CD8-positive, alpha-beta memory T cell (primary cell): ENCODE measurements around the gene DCBLD1. TPM values are rescaled to one million over a fixed set of nuclear protein-coding genes. Genes with fewer than 3 reads are reported as not detected.

Experiments used
- CTCF ChIA-PET: fragments of 350-600 bp; sonication (Branson Sonifier 250); formaldehyde crosslinking; loops from one replicate; lab custom pipeline; 2021; ENCODE audit warnings: antibody characterized with exemption; lab: Charles Lee
- POLR2A ChIA-PET: fragments of 350-600 bp; sonication (Branson Sonifier 250); formaldehyde crosslinking; loops from one replicate; lab custom pipeline; 2021; ENCODE audit warnings: antibody characterized with exemption; lab: Charles Lee
- DNase-seq, 5 donors: peaks; one replicate each; pipeline versions ENCODE4 v3.0.0 to v3.0.0-alpha.2; 2020 to 2022; ENCODE audit warnings: mixed read lengths in 1 of 5
- H3K27ac ChIP-seq: one replicate; pipeline ENCODE4 v1.7.0; 2013; ENCODE audit warnings: low read depth, mild to moderate bottlenecking, low read length, moderate library complexity
- H3K27me3 ChIP-seq: 2 replicates; pipeline ENCODE4 v1.7.0; 2013; ENCODE audit warnings: low read length, mild to moderate bottlenecking; ENCODE audit not compliant: insufficient read depth, poor library complexity, severe bottlenecking
- H3K36me3 ChIP-seq: 2 replicates; pipeline ENCODE4 v1.7.0; 2013; ENCODE audit warnings: mild to moderate bottlenecking, low read length, moderate library complexity; ENCODE audit not compliant: insufficient read depth
- H3K4me1 ChIP-seq: 2 replicates; pipeline ENCODE4 v1.7.0; 2013; ENCODE audit warnings: mild to moderate bottlenecking, low read length, moderate library complexity; ENCODE audit not compliant: insufficient read depth
- H3K4me3 ChIP-seq: 2 replicates; pipeline ENCODE4 v1.7.0; 2013; ENCODE audit warnings: mild to moderate bottlenecking, low read length
- H3K9me3 ChIP-seq: 2 replicates; pipeline ENCODE4 v1.7.0; 2013; ENCODE audit warnings: mild to moderate bottlenecking, low read length
- H3K27ac Mint-ChIP-seq, 8 donors: one replicate each; pipeline ENCODE4 v1.8.0; 2020 to 2021; ENCODE audit warnings: mixed read lengths in 8 of 8, mild to moderate bottlenecking in 6 of 8, inconsistent platforms in 3 of 8, moderate library complexity in 3 of 8
- H3K27me3 Mint-ChIP-seq, 2 donors: one replicate each; pipeline ENCODE4 v1.8.0; 2020 to 2021; ENCODE audit warnings: mixed read lengths in 2 of 2, mild to moderate bottlenecking in 1 of 2, moderate library complexity in 1 of 2
- H3K36me3 Mint-ChIP-seq, 3 donors: one replicate each; pipeline ENCODE4 v1.8.0; 2020 to 2021; ENCODE audit warnings: mixed read lengths in 3 of 3, inconsistent platforms in 1 of 3, mild to moderate bottlenecking in 1 of 3
- H3K4me1 Mint-ChIP-seq, 3 donors: one replicate each; pipeline ENCODE4 v1.8.0; 2020 to 2021; ENCODE audit warnings: mixed read lengths in 3 of 3, inconsistent platforms in 1 of 3, mild to moderate bottlenecking in 1 of 3
- H3K4me3 Mint-ChIP-seq, 7 donors: one replicate each; pipeline ENCODE4 v1.8.0; 2020 to 2021; ENCODE audit warnings: mixed read lengths in 7 of 7, mild to moderate bottlenecking in 6 of 7, moderate library complexity in 4 of 7, inconsistent platforms in 2 of 7
- H3K9me3 Mint-ChIP-seq, 5 donors: one replicate each; pipeline ENCODE4 v1.8.0; 2020 to 2022; ENCODE audit warnings: mixed read lengths in 5 of 5, mild to moderate bottlenecking in 3 of 5, moderate library complexity in 2 of 5, inconsistent platforms in 1 of 5
- polyA plus RNA-seq: library from polyadenylated mRNA; unstranded; fragments of 300-500 nt; fragmentation: Illumina TruSeq; gene quantifications from one replicate; pipeline ENCODE4 v1.2.3, GENCODE V29; 2021
- total RNA-seq, 2 experiments: library from RNA; stranded (reverse); gene quantifications; one replicate each; pipeline ENCODE4 v1.2.3, GENCODE V29; 2021

The DCBLD1 gene
- total and polyA plus RNA-seq, 3 experiments from 2014 or later = 3.3 to 4.8 (median 4.1) TPM

- no peak overlapping the region for H3K4me3 Mint-ChIP-seq
- Histone ChIP-seq H3K4me1 (no peaks in the 10 kb centered on the region), H3K9me3 (no peaks in the 10 kb centered on the region), H3K4me3 (no peak overlapping the region), H3K27ac (no peak overlapping the region), H3K36me3 (no peaks in the 10 kb centered on the region), H3K27me3 (no peaks in the 10 kb centered on the region)
- peaks cover 3 to 10% of the 10 kb centered on the region in 2 donors for H3K27me3 Mint-ChIP-seq
- no peaks in the 10 kb centered on the region for H3K9me3 Mint-ChIP-seq
- POLR2A ChIA-PET = no interaction called here
- no peak overlapping the region for H3K27ac Mint-ChIP-seq
- DNase-seq = no peak
- H3K36me3 Mint-ChIP-seq = no peaks in the 10 kb centered on the region
- CTCF ChIA-PET = no interaction called here
- no peaks in the 10 kb centered on the region for H3K4me1 Mint-ChIP-seq
Observed at GRCh38 chr6:117525607-117526006, 43.1 kb downstream of the DCBLD1 start.

DNA sequence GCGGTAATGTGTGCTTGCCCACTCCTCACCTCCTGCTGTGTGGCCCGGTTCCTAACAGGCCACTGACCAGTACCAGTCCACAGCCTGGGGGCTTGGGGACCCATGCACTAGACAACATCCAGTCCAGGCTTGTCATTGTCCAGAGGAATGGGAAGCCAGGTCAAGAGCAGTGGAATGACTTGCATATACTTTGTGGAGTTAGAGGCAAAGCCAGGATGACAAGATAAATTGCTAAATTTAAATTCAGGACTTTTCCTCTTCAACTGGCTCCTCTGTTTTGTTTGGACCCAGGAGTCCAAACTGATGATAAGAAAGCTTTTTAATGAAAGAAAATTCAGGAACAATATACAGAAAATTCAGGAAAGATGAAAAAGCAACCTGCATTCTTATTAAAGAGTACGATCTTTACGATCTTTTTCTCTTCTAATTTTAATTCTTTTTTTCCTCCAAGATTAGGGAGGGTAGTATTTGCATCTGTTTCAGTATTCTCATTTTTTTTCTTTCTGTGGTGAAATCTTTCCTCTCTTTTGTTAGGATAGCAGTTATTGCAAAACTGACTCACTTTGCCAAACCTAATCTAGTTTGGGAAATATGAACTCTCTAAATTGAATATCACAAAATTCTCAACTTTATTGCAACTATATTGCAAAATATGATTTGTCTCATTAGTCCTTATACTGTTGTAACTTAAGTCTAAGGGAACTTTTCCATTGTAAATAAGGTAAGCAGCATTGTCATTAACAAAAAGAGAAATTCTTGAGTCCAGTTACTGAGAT lies 48.2 kb downstream of the DCBLD1 start:
- Histone ChIP-seq H3K36me3 (no peaks in the 10 kb centered on the region), H3K4me3 (no peak overlapping the region), H3K9me3 (no peaks in the 10 kb centered on the region), H3K27ac (no peak overlapping the region), H3K4me1 (no peaks in the 10 kb centered on the region), H3K27me3 (no peaks in the 10 kb centered on the region)
- Mint-ChIP-seq H3K27ac (no peak overlapping the region), H3K27me3 (peaks cover 0 to 13% of the 10 kb centered on the region in 2 donors), H3K36me3 (peaks cover 0 to 2% (median 0%) of the 10 kb centered on the region in 3 donors), H3K4me3 (no peak overlapping the region), H3K4me1 (no peaks in the 10 kb centered on the region), H3K9me3 (no peaks in the 10 kb centered on the region)
- ChIA-PET CTCF (no interaction called here), POLR2A (no interaction called here)
- DNase-seq = no peak

DNA sequence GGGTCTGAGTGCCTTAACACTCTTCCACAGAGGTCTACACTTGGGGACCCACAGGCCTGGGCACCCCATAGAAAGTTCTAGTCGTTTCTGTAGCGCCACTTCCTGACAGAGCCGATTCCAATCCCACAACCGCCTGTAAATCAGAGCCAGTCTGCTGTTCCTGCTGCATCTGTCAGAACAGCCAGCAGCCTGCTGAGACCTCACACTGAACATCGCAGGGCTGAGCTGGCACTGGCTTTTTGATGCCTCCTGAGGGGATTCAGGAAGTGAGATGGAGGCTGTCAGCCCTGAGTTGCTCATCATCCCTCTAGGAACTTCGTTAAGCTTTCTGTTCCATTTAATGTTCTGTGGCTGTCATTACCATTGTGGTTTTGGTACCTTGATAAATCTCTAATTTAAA lies 48.9 kb downstream of the DCBLD1 start:
- Mint-ChIP-seq H3K36me3 (peaks cover 0 to 2% (median 0%) of the 10 kb centered on the region in 3 donors), H3K4me3 (no peak overlapping the region), H3K27ac (peak overlapping the region in 1 of 8 donors; percentile 25), H3K27me3 (peaks cover 0 to 13% of the 10 kb centered on the region in 2 donors), H3K9me3 (no peaks in the 10 kb centered on the region), H3K4me1 (no peaks in the 10 kb centered on the region)
- Histone ChIP-seq H3K9me3 (no peaks in the 10 kb centered on the region), H3K27me3 (no peaks in the 10 kb centered on the region), H3K27ac (no peak overlapping the region), H3K4me1 (no peaks in the 10 kb centered on the region), H3K36me3 (no peaks in the 10 kb centered on the region), H3K4me3 (no peak overlapping the region)
- ChIA-PET CTCF (interaction anchor here (1.6 kb wide), 1 partner anchor 15 kb away, joined by 3 read pairs; no protein-coding TSS in a partner anchor), POLR2A (no interaction called here)
- no peak for DNase-seq

- Histone ChIP-seq H3K4me3 (no peak overlapping the region), H3K4me1 (no peaks in the 10 kb centered on the region), H3K9me3 (no peaks in the 10 kb centered on the region), H3K36me3 (no peaks in the 10 kb centered on the region), H3K27me3 (no peaks in the 10 kb centered on the region), H3K27ac (no peak overlapping the region)
- CTCF ChIA-PET = interaction anchor here (1.0 to 1.6 kb wide), 2 partner anchors 14 to 82 kb away, joined by 3 read pairs; no protein-coding TSS in a partner anchor
- Mint-ChIP-seq H3K9me3 (no peaks in the 10 kb centered on the region), H3K27me3 (peaks cover 0 to 9% of the 10 kb centered on the region in 2 donors), H3K4me3 (no peak overlapping the region), H3K36me3 (peaks cover 0 to 2% (median 0%) of the 10 kb centered on the region in 3 donors), H3K4me1 (no peaks in the 10 kb centered on the region), H3K27ac (no peak overlapping the region)
- POLR2A ChIA-PET = no interaction called here
- no peak for DNase-seq
Observed at GRCh38 chr6:117531809-117532725, 49.6 kb downstream of the DCBLD1 start.

DNA sequence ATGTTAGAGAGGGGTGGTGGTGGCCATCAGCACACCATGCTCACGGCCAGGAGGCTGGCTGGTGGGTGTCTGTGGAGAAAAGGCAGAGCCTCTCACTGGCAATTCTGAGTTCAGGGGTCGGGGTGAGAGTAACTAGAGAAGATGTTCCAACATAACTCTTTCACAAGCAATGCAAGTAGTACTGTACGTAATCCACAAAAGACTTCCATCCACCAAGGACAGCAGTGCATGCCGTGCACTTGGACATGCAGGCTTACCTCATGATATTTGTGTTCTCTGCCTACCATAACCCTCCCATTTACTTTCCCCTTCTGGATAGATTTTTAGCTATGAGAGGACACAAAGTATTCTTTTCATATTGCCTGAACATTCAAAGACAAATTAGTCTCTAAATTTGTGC lies 51.3 kb downstream of the DCBLD1 start:
- no peaks in the 10 kb centered on the region for H3K9me3 Mint-ChIP-seq
- CTCF ChIA-PET = no interaction called here
- POLR2A ChIA-PET = no interaction called here

GRCh38 chr6:117534974-117535373 lies 52.5 kb downstream of the DCBLD1 start:
- POLR2A ChIA-PET = no interaction called here
- no peak for DNase-seq
- Histone ChIP-seq H3K4me3 (no peak overlapping the region), H3K4me1 (no peaks in the 10 kb centered on the region), H3K27ac (no peak overlapping the region), H3K27me3 (no peaks in the 10 kb centered on the region), H3K9me3 (no peaks in the 10 kb centered on the region), H3K36me3 (no peaks in the 10 kb centered on the region)
- no peak overlapping the region for H3K27ac Mint-ChIP-seq
- H3K4me1 Mint-ChIP-seq = no peaks in the 10 kb centered on the region
- no peaks in the 10 kb centered on the region for H3K9me3 Mint-ChIP-seq
- no peak overlapping the region for H3K4me3 Mint-ChIP-seq
- CTCF ChIA-PET = no interaction called here
- H3K27me3 Mint-ChIP-seq = peaks cover 1 to 16% of the 10 kb centered on the region in 2 donors
- peaks cover 0 to 4% (median 0%) of the 10 kb centered on the region in 3 donors for H3K36me3 Mint-ChIP-seq

More for the DNA sequence above, 51.3 kb downstream of the DCBLD1 start:
- H3K9me3 ChIP-seq = no peaks in the 10 kb centered on the region
- no peaks in the 10 kb centered on the region for H3K27me3 ChIP-seq
- H3K27ac ChIP-seq = no peak overlapping the region
- H3K4me3 Mint-ChIP-seq = no peak overlapping the region
- no peaks in the 10 kb centered on the region for H3K4me1 ChIP-seq
- DNase-seq = no peak
- peaks cover 0 to 2% (median 0%) of the 10 kb centered on the region in 3 donors for H3K36me3 Mint-ChIP-seq
- no peak overlapping the region for H3K4me3 ChIP-seq
- H3K4me1 Mint-ChIP-seq = no peaks in the 10 kb centered on the region
- no peaks in the 10 kb centered on the region for H3K36me3 ChIP-seq
- H3K27me3 Mint-ChIP-seq = peaks cover 1 to 15% of the 10 kb centered on the region in 2 donors
- H3K27ac Mint-ChIP-seq = no peak overlapping the region

GRCh38 chr6:117536317-117536716 lies 53.8 kb downstream of the DCBLD1 start:
- Histone ChIP-seq H3K27me3 (no peaks in the 10 kb centered on the region), H3K4me3 (no peak overlapping the region), H3K9me3 (no peaks in the 10 kb centered on the region), H3K36me3 (no peaks in the 10 kb centered on the region), H3K4me1 (no peaks in the 10 kb centered on the region), H3K27ac (no peak overlapping the region)
- ChIA-PET POLR2A (no interaction called here), CTCF (no interaction called here)
- H3K4me1 Mint-ChIP-seq = no peaks in the 10 kb centered on the region
- H3K9me3 Mint-ChIP-seq = no peaks in the 10 kb centered on the region
- peaks cover 0 to 4% (median 1%) of the 10 kb centered on the region in 3 donors for H3K36me3 Mint-ChIP-seq
- H3K27ac Mint-ChIP-seq = peak overlapping the region in 1 of 8 donors; percentile 11
- H3K4me3 Mint-ChIP-seq = no peak overlapping the region
- peaks cover 1 to 18% of the 10 kb centered on the region in 2 donors for H3K27me3 Mint-ChIP-seq
- no peak for DNase-seq

GRCh38 chr6:117538615-117539014 lies 56.1 kb downstream of the DCBLD1 start:
- H3K4me3 ChIP-seq = no peak overlapping the region
- CTCF ChIA-PET = no interaction called here
- Mint-ChIP-seq H3K27me3 (peaks cover 1 to 18% of the 10 kb centered on the region in 2 donors), H3K9me3 (no peaks in the 10 kb centered on the region), H3K36me3 (peaks cover 0 to 1% (median 1%) of the 10 kb centered on the region in 3 donors), H3K27ac (no peak overlapping the region), H3K4me3 (no peak overlapping the region), H3K4me1 (no peaks in the 10 kb centered on the region)
- no peaks in the 10 kb centered on the region for H3K27me3 ChIP-seq
- DNase-seq = no peak
- no peak overlapping the region for H3K27ac ChIP-seq
- no peaks in the 10 kb centered on the region for H3K4me1 ChIP-seq
- no peaks in the 10 kb centered on the region for H3K36me3 ChIP-seq
- POLR2A ChIA-PET = no interaction called here
- H3K9me3 ChIP-seq = no peaks in the 10 kb centered on the region
